Mesenchymal stem cell (in vitro differentiated cells and primary cell): ENCODE results near the gene GTPBP2.

Experiments
- DNase-seq: peaks from one replicate; pipeline ENCODE4 v3.0.0-alpha.2; 2013
- H2AFZ ChIP-seq: one replicate; pipeline ENCODE4 v1.6.1; 2013; ENCODE audit warnings: low read depth, mild to moderate bottlenecking, control low read depth, inconsistent platforms, low read length, moderate library complexity
- H2AK5ac ChIP-seq: 2 replicates; pipeline ENCODE4 v1.6.1; 2013; ENCODE audit warnings: low read length, moderate library complexity, mild to moderate bottlenecking, inconsistent platforms; ENCODE audit not compliant: severe bottlenecking
- H2BK120ac ChIP-seq: one replicate; pipeline ENCODE4 v1.6.1; 2013; ENCODE audit warnings: low read depth, mild to moderate bottlenecking, inconsistent platforms, low read length, moderate library complexity
- H2BK12ac ChIP-seq, 2 experiments: one replicate each; pipeline ENCODE4 v1.6.1; 2013; ENCODE audit warnings: inconsistent platforms in 2 of 2, low read length in 2 of 2, mild to moderate bottlenecking in 2 of 2, moderate library complexity in 2 of 2, control low read depth in 1 of 2
- H2BK15ac ChIP-seq: one replicate; pipeline ENCODE4 v1.6.1; 2013; ENCODE audit warnings: mild to moderate bottlenecking, low read depth, inconsistent platforms; ENCODE audit not compliant: poor library complexity, severe bottlenecking
- H2BK5ac ChIP-seq: 2 replicates; pipeline ENCODE4 v1.6.1; 2013; ENCODE audit warnings: low read depth, mild to moderate bottlenecking, low read length, control low read depth, inconsistent platforms; ENCODE audit not compliant: poor library complexity, severe bottlenecking
- H3K14ac ChIP-seq, 2 experiments: one replicate each; pipeline ENCODE4 v1.6.1; 2013; ENCODE audit warnings: inconsistent platforms in 2 of 2, low read length in 2 of 2, control low read depth in 1 of 2, mild to moderate bottlenecking in 1 of 2, moderate library complexity in 1 of 2
- H3K18ac ChIP-seq, 2 experiments: one replicate each; pipeline ENCODE4 v1.6.1; 2013; ENCODE audit warnings: inconsistent platforms in 2 of 2, low read length in 2 of 2, control low read depth in 1 of 2, low read depth in 1 of 2, mild to moderate bottlenecking in 1 of 2
- H3K23ac ChIP-seq, 2 experiments: one replicate each; pipeline ENCODE4 v1.6.1; 2013; ENCODE audit warnings: inconsistent platforms in 2 of 2, low read length in 2 of 2, mild to moderate bottlenecking in 2 of 2, moderate library complexity in 2 of 2, control low read depth in 1 of 2
- H3K27ac ChIP-seq: 2 replicates; pipeline ENCODE4 v1.5.1; 2013; ENCODE audit warnings: mild to moderate bottlenecking, moderate library complexity, low read length, control low read depth, inconsistent platforms; ENCODE audit not compliant: poor library complexity, severe bottlenecking
- H3K27me3 ChIP-seq, 2 experiments: 2 replicates each; pipeline versions ENCODE4 v1.6.1 to v1.7.0; 2013; ENCODE audit warnings: low read length in 2 of 2, mild to moderate bottlenecking in 2 of 2, moderate library complexity in 2 of 2, control low read depth in 1 of 2, inconsistent platforms in 1 of 2; ENCODE audit not compliant: control insufficient read depth in 1 of 2, insufficient read depth in 1 of 2
- H3K36me3 ChIP-seq, 2 experiments: 2 replicates each; pipeline versions ENCODE4 v1.6.1 to v1.7.0; 2013; ENCODE audit warnings: low read length in 2 of 2, control low read depth in 1 of 2, inconsistent platforms in 1 of 2, low read depth in 1 of 2, mild to moderate bottlenecking in 1 of 2; ENCODE audit not compliant: insufficient read depth in 2 of 2, control insufficient read depth in 1 of 2
- H3K4ac ChIP-seq, 2 experiments: one replicate each; pipeline ENCODE4 v1.6.1; 2013; ENCODE audit warnings: inconsistent platforms in 2 of 2, low read length in 2 of 2, mild to moderate bottlenecking in 2 of 2, moderate library complexity in 2 of 2, control low read depth in 1 of 2, low read depth in 1 of 2
- H3K4me1 ChIP-seq: 2 replicates; pipeline ENCODE4 v1.6.1; 2013; ENCODE audit warnings: low read depth, low read length, control low read depth; ENCODE audit not compliant: control insufficient read depth, insufficient read depth
- H3K4me2 ChIP-seq: 2 replicates; pipeline ENCODE4 v1.6.1; 2013; ENCODE audit warnings: low read length, mild to moderate bottlenecking, inconsistent platforms; ENCODE audit not compliant: poor library complexity, severe bottlenecking
- H3K4me3 ChIP-seq, 2 experiments: 2 replicates each; pipeline versions ENCODE4 v1.5.1 to v1.7.0; 2013; ENCODE audit warnings: low read length in 2 of 2, mild to moderate bottlenecking in 2 of 2, control low read depth in 1 of 2, low read depth in 1 of 2; ENCODE audit not compliant: insufficient read depth in 1 of 2
- H3K79me1 ChIP-seq: replicated peaks from 2 replicates; pipeline ENCODE4 v1.6.1; 2013; ENCODE audit warnings: mild to moderate bottlenecking, control low read depth, low read length, inconsistent platforms; ENCODE audit not compliant: poor library complexity, severe bottlenecking
- H3K9ac ChIP-seq: 2 replicates; pipeline ENCODE4 v1.7.0; 2013; ENCODE audit warnings: mild to moderate bottlenecking, low read length, moderate library complexity
- H3K9me3 ChIP-seq: 2 replicates; pipeline ENCODE4 v1.7.0; 2013; ENCODE audit warnings: mild to moderate bottlenecking, low read length; ENCODE audit not compliant: control insufficient read depth
- H4K8ac ChIP-seq: one replicate; pipeline ENCODE4 v1.6.1; 2013; ENCODE audit warnings: inconsistent platforms, mild to moderate bottlenecking, low read length, moderate library complexity
- H4K91ac ChIP-seq: one replicate; pipeline ENCODE4 v1.6.1; 2013; ENCODE audit warnings: mild to moderate bottlenecking, low read length, inconsistent platforms
- WGBS: methylation state at CpG from one replicate; pipeline ENCODE4 v1.1.7; 2013; ENCODE audit warnings: mixed read lengths; 5-methylcytosine and 5-hydroxymethylcytosine counted together

Gene GTPBP2

GRCh38 chr6:43627008-43627825, 1.8 kb downstream of the GTPBP2 start:
- H3K9me3 ChIP-seq = no peaks in the 10 kb centered on the region
- no peak overlapping the region for H3K23ac ChIP-seq
- H2BK15ac ChIP-seq = no peak overlapping the region
- peak overlapping the region; percentile 51 for H2BK120ac ChIP-seq
- H3K36me3 ChIP-seq = peaks cover 37 to 42% of the 10 kb centered on the region in 2 experiments
- H2AFZ ChIP-seq = no peak overlapping the region
- H3K27ac ChIP-seq = peak overlapping the region; percentile 36
- H3K79me1 ChIP-seq = peaks cover 29% of the 10 kb centered on the region
- peak overlapping the region in 1 of 2 experiments; percentile 31 for H2BK12ac ChIP-seq
- no peaks in the 10 kb centered on the region for H3K27me3 ChIP-seq
- peak overlapping the region in 1 of 2 experiments; percentile 96 for H3K4me3 ChIP-seq
- peak overlapping the region; percentile 99 for H3K9ac ChIP-seq
- peak overlapping the region; percentile 83 for H2AK5ac ChIP-seq
- peaks cover 16% of the 10 kb centered on the region for H3K4me1 ChIP-seq
- H3K4ac ChIP-seq = peak overlapping the region; percentile 19 to 78
- H2BK5ac ChIP-seq = no peak overlapping the region
- H4K91ac ChIP-seq = peak overlapping the region; percentile 96
- peak; percentile 99 for DNase-seq
- H4K8ac ChIP-seq = peak overlapping the region; percentile 73
- no peak overlapping the region for H3K4me2 ChIP-seq
- no peak overlapping the region for H3K14ac ChIP-seq
- peak overlapping the region; percentile 68 to 77 for H3K18ac ChIP-seq
- 61% methylated on average over 5 of the region's 5 CpGs for WGBS

DNA sequence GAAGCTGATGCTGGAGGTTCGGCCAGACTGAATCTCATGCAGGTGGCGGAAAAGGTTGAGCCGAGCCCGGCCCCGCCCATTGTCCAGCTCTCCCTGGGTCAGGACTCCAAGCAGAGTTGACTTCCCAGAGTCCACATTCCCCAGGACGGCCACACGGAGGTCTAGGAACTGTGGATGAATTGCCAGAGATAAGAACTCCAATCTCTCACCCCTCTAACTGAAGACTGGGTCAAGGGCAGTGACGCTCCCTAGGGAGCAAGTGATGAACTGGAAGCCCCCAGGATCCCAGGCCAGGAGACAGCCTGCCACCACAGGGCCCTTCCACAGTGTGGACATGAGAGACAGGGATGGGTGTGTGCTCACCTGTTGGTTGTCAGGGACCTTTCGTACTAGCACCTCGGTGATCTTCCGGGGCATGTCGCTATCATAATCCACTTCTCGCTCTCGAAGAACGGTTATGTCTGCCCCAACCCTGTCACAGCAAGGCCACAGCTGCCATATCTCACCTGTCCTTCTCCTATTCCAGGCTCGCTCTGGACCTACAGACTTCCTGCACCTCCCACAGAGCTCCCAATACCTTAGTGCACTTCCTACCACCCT, 3.6 kb downstream of the GTPBP2 start:
- H3K4me2 ChIP-seq = no peak overlapping the region
- no peak overlapping the region for H3K4ac ChIP-seq
- H3K23ac ChIP-seq = no peak overlapping the region
- peaks cover 37% of the 10 kb centered on the region for H3K79me1 ChIP-seq
- 98% methylated on average over 14 of the region's 16 CpGs for WGBS
- no peak overlapping the region for H3K9ac ChIP-seq
- no peak overlapping the region for H3K18ac ChIP-seq
- peaks cover 16% of the 10 kb centered on the region for H3K4me1 ChIP-seq
- H3K9me3 ChIP-seq = no peaks in the 10 kb centered on the region
- no peak overlapping the region for H2BK5ac ChIP-seq
- H3K14ac ChIP-seq = no peak overlapping the region
- no peak overlapping the region for H2AFZ ChIP-seq
- no peak overlapping the region for H2AK5ac ChIP-seq
- H3K27me3 ChIP-seq = no peaks in the 10 kb centered on the region
- peaks cover 52 to 59% of the 10 kb centered on the region in 2 experiments for H3K36me3 ChIP-seq
- no peak overlapping the region for H3K27ac ChIP-seq
- no peak for DNase-seq
- no peak overlapping the region for H4K91ac ChIP-seq
- H2BK120ac ChIP-seq = no peak overlapping the region
- H3K4me3 ChIP-seq = no peak overlapping the region
- no peak overlapping the region for H2BK15ac ChIP-seq
- no peak overlapping the region for H4K8ac ChIP-seq
- H2BK12ac ChIP-seq = no peak overlapping the region

- Histone ChIP-seq H3K18ac (no peak overlapping the region), H3K27me3 (no peaks in the 10 kb centered on the region), H3K4me3 (no peak overlapping the region), H3K9me3 (no peaks in the 10 kb centered on the region), H2AK5ac (no peak overlapping the region), H3K4ac (no peak overlapping the region), H4K8ac (peak overlapping the region; percentile 31), H2BK5ac (no peak overlapping the region), H3K36me3 (peaks cover 52 to 66% of the 10 kb centered on the region in 2 experiments), H3K9ac (no peak overlapping the region), H3K4me1 (peaks cover 11% of the 10 kb centered on the region), H3K4me2 (no peak overlapping the region), H2BK15ac (no peak overlapping the region), H2BK120ac (no peak overlapping the region), H3K23ac (no peak overlapping the region), H3K14ac (no peak overlapping the region), H2AFZ (no peak overlapping the region), H2BK12ac (no peak overlapping the region), H3K79me1 (peaks cover 37% of the 10 kb centered on the region), H3K27ac (no peak overlapping the region), H4K91ac (no peak overlapping the region)
- 97% methylated on average over 7 of the region's 7 CpGs for WGBS
- DNase-seq = no peak
Measured at GRCh38 chr6:43624786-43625288, 4.2 kb downstream of the GTPBP2 start.
